Measurements from ENCODE around the gene HRC.

The HRC gene

DNA sequence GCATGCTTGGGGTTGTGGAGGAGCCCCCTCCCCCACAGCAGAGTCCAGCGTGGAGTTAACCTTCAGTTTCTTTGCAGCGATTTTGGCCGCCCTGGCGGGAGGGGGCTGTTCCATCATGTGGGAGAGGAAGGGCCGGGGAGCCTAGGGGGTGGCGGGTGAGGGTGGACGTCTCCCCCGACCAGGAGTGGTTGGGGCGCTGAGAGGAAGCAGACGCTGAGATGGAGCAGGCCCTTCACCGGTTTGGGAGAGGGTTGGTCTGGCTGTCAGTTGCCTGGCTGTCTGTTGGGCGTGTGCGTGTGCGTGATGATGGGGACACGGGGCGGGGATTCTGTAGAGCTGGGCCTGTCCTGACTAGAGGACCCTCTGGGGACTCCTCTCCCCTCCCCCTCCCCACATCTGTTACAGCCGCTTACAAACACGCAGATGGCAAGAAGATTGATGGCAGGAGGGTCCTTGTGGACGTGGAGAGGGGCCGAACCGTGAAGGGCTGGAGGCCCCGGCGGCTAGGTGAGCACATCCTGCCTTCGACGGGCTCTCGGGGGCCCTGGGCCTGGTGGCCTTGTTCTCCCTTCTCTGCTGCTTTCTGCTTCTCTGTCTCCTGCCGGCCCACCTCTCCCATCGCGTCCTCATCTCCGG lies 50.8 kb downstream of the HRC start:
- H3K9me3 ChIP-seq (ENCODE audit: insufficient read depth, low read length): no peaks in the 10 kb centered on the region
- H3K4me1 ChIP-seq (ENCODE audit: insufficient read depth, insufficient read length): peaks cover 18% of the 10 kb centered on the region
- H3K27me3 ChIP-seq (ENCODE audit: insufficient read depth, insufficient read length): no peaks in the 10 kb centered on the region
- H3K4me3 ChIP-seq (ENCODE audit: insufficient read length, low read depth): no peak overlapping the region
- peaks cover 89% of the 10 kb centered on the region for H3K36me3 ChIP-seq (ENCODE audit: insufficient read depth, insufficient read length, low read length)
- no peak overlapping the region for H3K9ac ChIP-seq (ENCODE audit: insufficient read length, low read depth)
- TF ChIP-seq YY1 (IDR thresholded peaks at IDR 0.05; ENCODE audit: insufficient read depth, insufficient read length): no peak
- TF ChIP-seq ZNF274 (IDR thresholded peaks at IDR 0.05; ENCODE audit: low read depth, low read length): no peak
- TF ChIP-seq SUZ12 (IDR thresholded peaks at IDR 0.05; ENCODE audit: extremely low read depth, insufficient read depth, insufficient read length): no peak
- DNase-seq (ENCODE audit: low read depth, low spot score): no peak

DNA sequence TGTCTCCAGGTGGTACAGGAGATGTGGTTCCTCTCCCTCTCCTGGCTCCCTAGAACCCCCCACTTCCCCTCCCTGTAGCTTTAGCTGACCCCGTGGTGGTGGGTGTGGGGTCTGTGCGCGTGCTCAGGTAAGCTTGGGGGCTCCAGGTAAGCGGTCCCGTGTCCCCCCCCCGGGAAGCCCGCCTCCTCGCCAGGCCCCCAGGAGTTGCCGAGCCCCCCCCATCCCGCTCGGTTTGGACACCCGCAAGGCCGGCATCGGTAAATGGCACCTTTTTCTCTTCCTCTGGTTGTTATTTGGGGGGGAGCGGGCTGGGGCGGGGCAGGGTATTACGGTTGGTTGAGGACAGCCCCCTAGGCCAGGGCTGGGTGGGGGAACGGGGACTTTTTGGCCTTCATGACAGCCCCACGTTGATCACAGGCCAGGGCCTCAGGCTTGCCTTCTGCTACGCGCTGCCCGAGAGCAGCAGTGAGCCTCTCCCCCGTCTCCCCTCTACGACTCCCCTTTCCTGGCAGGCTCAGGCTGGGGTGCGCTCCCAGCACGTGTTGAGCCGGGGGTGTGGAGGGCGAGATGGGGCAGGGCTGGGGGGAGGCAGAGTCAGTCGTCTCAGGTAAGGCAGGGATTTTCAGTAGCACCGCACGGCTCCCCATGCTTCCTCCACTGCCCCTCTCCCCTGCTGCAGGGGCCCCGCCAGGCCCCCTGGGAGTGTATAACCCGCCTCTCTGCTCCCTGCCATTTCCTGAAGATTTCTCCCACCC lies 51.7 kb downstream of the HRC start:
- Histone ChIP-seq H3K9ac (ENCODE audit: insufficient read length, low read depth) (no peak overlapping the region), H3K4me1 (ENCODE audit: insufficient read depth, insufficient read length) (peaks cover 18% of the 10 kb centered on the region), H3K9me3 (ENCODE audit: insufficient read depth, low read length) (no peaks in the 10 kb centered on the region), H3K36me3 (ENCODE audit: insufficient read depth, insufficient read length, low read length) (peaks cover 88% of the 10 kb centered on the region), H3K27me3 (ENCODE audit: insufficient read depth, insufficient read length) (no peaks in the 10 kb centered on the region), H3K4me3 (ENCODE audit: insufficient read length, low read depth) (no peak overlapping the region)
- TF ChIP-seq YY1 (IDR thresholded peaks at IDR 0.05; ENCODE audit: insufficient read depth, insufficient read length) (no peak), SUZ12 (IDR thresholded peaks at IDR 0.05; ENCODE audit: extremely low read depth, insufficient read depth, insufficient read length) (no peak), ZNF274 (IDR thresholded peaks at IDR 0.05; ENCODE audit: low read depth, low read length) (no peak)
- no peak for DNase-seq (ENCODE audit: low read depth, low spot score)

DNA sequence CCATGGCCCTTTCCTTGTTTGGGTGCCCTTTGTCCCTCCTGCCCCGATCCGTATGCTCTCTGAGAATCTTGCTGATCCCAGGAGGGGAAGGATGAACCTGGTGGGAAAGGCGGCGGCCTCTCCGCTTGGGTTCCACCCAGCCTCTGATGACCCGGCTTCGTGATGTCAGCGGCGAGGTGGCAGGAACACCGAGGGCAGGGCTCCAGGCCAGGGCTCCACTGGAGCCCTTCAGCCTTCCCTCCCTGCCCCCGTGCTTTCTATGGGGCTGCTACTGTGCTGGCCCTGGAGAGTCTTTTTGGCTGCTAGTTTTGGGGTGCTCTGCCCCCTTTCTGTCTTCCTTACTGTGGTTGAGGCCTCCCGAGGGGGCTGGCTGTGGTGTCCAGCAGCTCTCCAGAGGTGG lies 52.9 kb downstream of the HRC start:
- DNase-seq (ENCODE audit: low read depth, low spot score): no peak
- Histone ChIP-seq H3K4me3 (ENCODE audit: insufficient read length, low read depth) (no peak overlapping the region), H3K36me3 (ENCODE audit: insufficient read depth, insufficient read length, low read length) (peaks cover 87% of the 10 kb centered on the region), H3K9me3 (ENCODE audit: insufficient read depth, low read length) (no peaks in the 10 kb centered on the region), H3K9ac (ENCODE audit: insufficient read length, low read depth) (no peak overlapping the region), H3K4me1 (ENCODE audit: insufficient read depth, insufficient read length) (peaks cover 23% of the 10 kb centered on the region), H3K27me3 (ENCODE audit: insufficient read depth, insufficient read length) (no peaks in the 10 kb centered on the region)
- TF ChIP-seq ZNF274 (IDR thresholded peaks at IDR 0.05; ENCODE audit: low read depth, low read length) (no peak), SUZ12 (IDR thresholded peaks at IDR 0.05; ENCODE audit: extremely low read depth, insufficient read depth, insufficient read length) (no peak), YY1 (IDR thresholded peaks at IDR 0.05; ENCODE audit: insufficient read depth, insufficient read length) (no peak)
